HepG2 (cell line): Measurements from ENCODE around the gene NCOA4. TPM values are rescaled to one million over a fixed set of nuclear protein-coding genes. Genes with fewer than 3 reads are reported as not detected.

Source experiments
- ATF2 ChIP-seq: sonication (generic); formaldehyde crosslinking; IDR thresholded peaks from 2 replicates; pipeline ENCODE4 v1.4.0; 2020; ENCODE audit warnings: missing genetic modification reagents
- CC2D1A ChIP-seq: sonication (generic); formaldehyde crosslinking; IDR thresholded peaks from 2 replicates; pipeline ENCODE4 v1.8.1; 2023; ENCODE audit warnings: mild to moderate bottlenecking, missing genetic modification reagents
- ELK4 ChIP-seq: sonication (generic); formaldehyde crosslinking; IDR thresholded peaks from 2 replicates; pipeline ENCODE4 v1.9.0; 2021; ENCODE audit warnings: missing genetic modification reagents, borderline replicate concordance
- FOXK1 ChIP-seq: sonication (generic); formaldehyde crosslinking; IDR thresholded peaks from 2 replicates; pipeline ENCODE4 v1.4.0; 2020; ENCODE audit warnings: low read depth, missing genetic modification reagents, borderline replicate concordance
- GATAD2A ChIP-seq: IDR thresholded peaks from 2 replicates; pipeline ENCODE4 v1.6.1; 2016
- IRX3 ChIP-seq: sonication (generic); formaldehyde crosslinking; IDR thresholded peaks from 2 replicates; pipeline ENCODE4 v1.8.1; 2023; ENCODE audit warnings: mild to moderate bottlenecking, low read depth, missing genetic modification reagents, borderline replicate concordance
- MIXL1 ChIP-seq: IDR thresholded peaks from 2 replicates; pipeline ENCODE4 v1.6.1; 2016
- PRDM15 ChIP-seq: sonication (generic); formaldehyde crosslinking; IDR thresholded peaks from 2 replicates; pipeline ENCODE4 v1.4.0; 2020; ENCODE audit warnings: missing genetic modification reagents
- RCOR2 ChIP-seq: IDR thresholded peaks from 2 replicates; pipeline ENCODE4 v1.6.1; 2016; ENCODE audit warnings: missing biosample characterization, missing genetic modification reagents
- SIX1 ChIP-seq: sonication (generic); formaldehyde crosslinking; IDR thresholded peaks from 2 replicates; pipeline ENCODE4 v1.4.0; 2020; ENCODE audit warnings: missing genetic modification reagents, borderline replicate concordance
- TEAD3 ChIP-seq: optimal IDR thresholded peaks from 2 replicates; pipeline ENCODE3; 2016; ENCODE audit warnings: borderline replicate concordance
- THAP11 ChIP-seq: IDR thresholded peaks from 2 replicates; pipeline ENCODE4 v1.6.1; 2016; ENCODE audit warnings: missing biosample characterization, missing genetic modification reagents
- ZNF17 ChIP-seq: sonication (generic); formaldehyde crosslinking; IDR thresholded peaks from 2 replicates; pipeline ENCODE4 v1.5.0; 2020; ENCODE audit warnings: mild to moderate bottlenecking, missing genetic modification reagents
- ZNF230 ChIP-seq: sonication (generic); formaldehyde crosslinking; IDR thresholded peaks from 2 replicates; pipeline ENCODE4 v1.4.0; 2020; ENCODE audit warnings: mild to moderate bottlenecking, missing genetic modification reagents
- ZNF883 ChIP-seq: sonication (generic); formaldehyde crosslinking; IDR thresholded peaks from 2 replicates; pipeline ENCODE4 v1.5.1; 2020; ENCODE audit warnings: mild to moderate bottlenecking, missing genetic modification reagents; ENCODE audit errors: not compliant biosample characterization
- ZSCAN25 ChIP-seq: sonication (generic); formaldehyde crosslinking; IDR thresholded peaks from 2 replicates; pipeline ENCODE4 v1.8.0; 2022; ENCODE audit warnings: mild to moderate bottlenecking, missing genetic modification reagents
- polyA plus RNA-seq, 8 experiments: library from polyadenylated mRNA; depleted of rRNA in 3 of 8; stranded (reverse) in 7 of 8; unstranded in 1 of 8; fragments of >200 nt; fragmentation: Illumina TruSeq in 4 of 8; extraction: Trizol in 4 of 8; gene quantifications; 2 replicates each; pipeline versions ENCODE4 v1.2.1 to v1.2.3, GENCODE V29; 2011 to 2016; ENCODE audit warnings: low read depth in 4 of 8, missing spikeins in 1 of 8, mixed read lengths in 1 of 8; ENCODE audit not compliant: insufficient read depth in 1 of 8
- total RNA-seq, 5 experiments: library from RNA; depleted of rRNA; stranded (reverse); fragments of >200 nt; fragmentation: Illumina TruSeq; extraction: Trizol; gene quantifications; 2 replicates each; pipeline ENCODE4 v1.2.3, GENCODE V29; 2016; ENCODE audit warnings: low read depth in 1 of 5
- TF ChIP-seq, protein P1 (sequence below): IDR thresholded peaks from 2 replicates; pipeline ENCODE4 v1.6.1; 2016; ENCODE audit warnings: mild to moderate bottlenecking
- TF ChIP-seq, protein P2 (sequence below): IDR thresholded peaks from 2 replicates; pipeline ENCODE4 v1.6.1; 2012; ENCODE audit warnings: low read depth, low read length, improper control_type of control experiment

NCOA4 gene
- total and polyA plus RNA-seq, 2 of the 13 experiments (the other 11 are each of a cell fraction or from before 2014, with no cell fraction given): 306 to 400 TPM

GRCh38 chr10:46028584-46029460 is 1.6 kb downstream of the NCOA4 start (continued):
- TF ChIP-seq PRDM15 (CRISPR knock-in tag) (no peak), THAP11 (CRISPR knock-in tag) (peak; percentile 49; the same call in 1 of the 2 replicates), FOXK1 (0 out of 2 replicates have a peak, but pooled peaks have one; percentile 31), ATF2 (CRISPR knock-in tag) (0 out of 2 replicates have a peak, but pooled peaks have one; percentile 45), IRX3 (CRISPR knock-in tag) (no peak), ELK4 (no peak), MIXL1 (CRISPR knock-in tag) (peak; percentile 72; the same call in 1 of the 2 replicates), ZNF17 (CRISPR knock-in tag) (no peak), SIX1 (CRISPR knock-in tag) (peak; percentile 86), RCOR2 (CRISPR knock-in tag) (peak; percentile 55; the same call in 1 of the 2 replicates), ZNF230 (CRISPR knock-in tag) (no peak), CC2D1A (CRISPR knock-in tag) (no peak), ZSCAN25 (CRISPR knock-in tag) (no peak), GATAD2A (CRISPR knock-in tag) (peak; percentile 71), ZNF883 (CRISPR knock-in tag) (no peak), TEAD3 (CRISPR knock-in tag) (peak; percentile 72)
- TF ChIP-seq, protein P1, sequence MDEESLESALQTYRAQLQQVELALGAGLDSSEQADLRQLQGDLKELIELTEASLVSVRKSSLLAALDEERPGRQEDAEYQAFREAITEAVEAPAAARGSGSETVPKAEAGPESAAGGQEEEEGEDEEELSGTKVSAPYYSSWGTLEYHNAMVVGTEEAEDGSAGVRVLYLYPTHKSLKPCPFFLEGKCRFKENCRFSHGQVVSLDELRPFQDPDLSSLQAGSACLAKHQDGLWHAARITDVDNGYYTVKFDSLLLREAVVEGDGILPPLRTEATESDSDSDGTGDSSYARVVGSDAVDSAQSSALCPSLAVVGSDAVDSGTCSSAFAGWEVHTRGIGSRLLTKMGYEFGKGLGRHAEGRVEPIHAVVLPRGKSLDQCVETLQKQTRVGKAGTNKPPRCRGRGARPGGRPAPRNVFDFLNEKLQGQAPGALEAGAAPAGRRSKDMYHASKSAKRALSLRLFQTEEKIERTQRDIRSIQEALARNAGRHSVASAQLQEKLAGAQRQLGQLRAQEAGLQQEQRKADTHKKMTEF (CRISPR knock-in tag): peak; percentile 55; the same call in 1 of the 2 replicates
- TF ChIP-seq, protein P2, sequence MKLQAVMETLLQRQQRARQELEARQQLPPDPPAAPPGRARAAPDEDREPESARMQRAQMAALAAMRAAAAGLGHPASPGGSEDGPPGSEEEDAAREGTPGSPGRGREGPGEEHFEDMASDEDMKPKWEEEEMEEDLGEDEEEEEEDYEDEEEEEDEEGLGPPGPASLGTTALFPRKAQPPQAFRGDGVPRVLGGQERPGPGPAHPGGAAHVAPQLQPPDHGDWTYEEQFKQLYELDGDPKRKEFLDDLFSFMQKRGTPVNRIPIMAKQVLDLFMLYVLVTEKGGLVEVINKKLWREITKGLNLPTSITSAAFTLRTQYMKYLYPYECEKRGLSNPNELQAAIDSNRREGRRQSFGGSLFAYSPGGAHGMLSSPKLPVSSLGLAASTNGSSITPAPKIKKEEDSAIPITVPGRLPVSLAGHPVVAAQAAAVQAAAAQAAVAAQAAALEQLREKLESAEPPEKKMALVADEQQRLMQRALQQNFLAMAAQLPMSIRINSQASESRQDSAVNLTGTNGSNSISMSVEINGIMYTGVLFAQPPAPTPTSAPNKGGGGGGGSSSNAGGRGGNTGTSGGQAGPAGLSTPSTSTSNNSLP: peak; percentile 93
